GM18861 (cell line): Measurements from ENCODE around the gene ZNRF1.

ENCODE experiments used
- ATAC-seq: cut with Tn5 transposase; IDR thresholded peaks from one replicate; pipeline ENCODE4 v1.9.1; 2021; ENCODE audit not compliant: unreplicated experiment

Gene ZNRF1

DNA sequence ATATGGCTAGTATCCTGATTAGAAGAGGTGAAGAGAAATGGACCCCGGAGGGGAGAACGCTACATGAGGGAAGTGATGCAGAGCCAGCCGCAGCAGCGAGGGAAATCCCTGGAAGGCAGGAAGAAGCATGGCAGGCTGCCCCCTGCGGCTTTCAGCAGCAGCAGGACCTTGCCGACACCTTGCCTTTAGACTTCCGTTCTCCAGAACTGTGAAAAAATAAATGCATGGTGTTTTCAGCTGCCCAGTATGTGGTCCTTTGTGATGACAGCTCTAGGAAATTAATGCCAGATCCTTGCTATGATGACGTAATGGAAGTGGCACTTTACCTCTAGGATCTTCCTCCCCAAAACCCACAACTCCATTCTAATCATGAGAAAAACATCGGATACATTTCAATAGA is 139.8 kb downstream of the ZNRF1 start:
- ATAC-seq = no peak

DNA sequence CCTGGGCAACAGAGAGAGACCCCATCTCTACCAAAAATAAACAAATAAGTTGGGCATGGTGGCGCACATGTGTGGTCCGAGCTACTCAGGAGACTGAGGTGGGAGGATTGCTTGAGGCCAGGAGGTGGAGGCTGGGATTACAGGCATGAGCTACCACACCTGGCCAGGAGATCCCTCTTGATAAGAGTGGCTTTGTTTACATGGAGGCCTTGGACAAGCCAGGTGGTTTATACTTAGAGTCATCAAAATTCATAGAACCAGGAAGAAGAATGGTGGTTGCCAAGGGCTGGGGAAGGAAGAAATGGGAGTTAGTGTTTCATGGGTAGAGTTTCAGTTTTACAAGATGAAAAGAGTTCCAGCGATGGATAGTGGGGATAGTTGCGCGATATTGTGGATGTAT is 140.7 kb downstream of the ZNRF1 start:
- ATAC-seq = no peak

DNA sequence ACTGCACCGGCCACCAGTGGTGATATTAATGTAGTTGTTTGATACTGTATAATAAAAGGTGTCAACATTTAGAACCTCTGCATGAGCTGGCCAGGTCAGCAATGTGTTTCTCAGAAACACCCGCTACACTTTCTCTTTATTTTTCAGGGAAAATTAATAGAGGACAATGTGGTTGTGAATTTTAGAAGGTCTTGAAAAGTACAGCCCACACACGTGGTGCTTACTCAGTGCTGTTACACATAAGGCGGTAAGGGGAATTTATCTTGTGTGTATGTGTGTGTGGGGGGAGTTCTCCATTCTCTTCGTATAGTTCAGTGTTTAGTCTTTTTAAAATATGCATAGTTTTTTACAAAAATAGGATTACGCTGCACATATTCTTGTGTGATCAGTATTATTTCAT is 145.1 kb downstream of the ZNRF1 start:
- ATAC-seq = no peak

DNA sequence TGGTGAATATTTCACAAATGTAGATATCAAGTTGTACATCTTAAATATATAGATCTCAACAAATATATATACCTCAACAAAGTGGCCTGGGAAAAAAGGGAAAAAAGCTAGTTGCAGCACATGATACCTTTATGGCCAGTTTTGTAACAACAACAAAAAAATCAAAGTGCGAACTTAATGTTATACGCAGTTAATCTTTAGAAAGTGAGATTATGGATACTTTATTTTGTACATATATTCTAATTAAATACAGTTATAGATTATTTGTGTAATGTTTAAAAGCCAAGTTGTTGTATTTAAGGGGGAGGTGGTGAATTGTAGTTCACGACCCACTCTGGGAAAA is 149.1 kb downstream of the ZNRF1 start:
- ATAC-seq = no peak

DNA sequence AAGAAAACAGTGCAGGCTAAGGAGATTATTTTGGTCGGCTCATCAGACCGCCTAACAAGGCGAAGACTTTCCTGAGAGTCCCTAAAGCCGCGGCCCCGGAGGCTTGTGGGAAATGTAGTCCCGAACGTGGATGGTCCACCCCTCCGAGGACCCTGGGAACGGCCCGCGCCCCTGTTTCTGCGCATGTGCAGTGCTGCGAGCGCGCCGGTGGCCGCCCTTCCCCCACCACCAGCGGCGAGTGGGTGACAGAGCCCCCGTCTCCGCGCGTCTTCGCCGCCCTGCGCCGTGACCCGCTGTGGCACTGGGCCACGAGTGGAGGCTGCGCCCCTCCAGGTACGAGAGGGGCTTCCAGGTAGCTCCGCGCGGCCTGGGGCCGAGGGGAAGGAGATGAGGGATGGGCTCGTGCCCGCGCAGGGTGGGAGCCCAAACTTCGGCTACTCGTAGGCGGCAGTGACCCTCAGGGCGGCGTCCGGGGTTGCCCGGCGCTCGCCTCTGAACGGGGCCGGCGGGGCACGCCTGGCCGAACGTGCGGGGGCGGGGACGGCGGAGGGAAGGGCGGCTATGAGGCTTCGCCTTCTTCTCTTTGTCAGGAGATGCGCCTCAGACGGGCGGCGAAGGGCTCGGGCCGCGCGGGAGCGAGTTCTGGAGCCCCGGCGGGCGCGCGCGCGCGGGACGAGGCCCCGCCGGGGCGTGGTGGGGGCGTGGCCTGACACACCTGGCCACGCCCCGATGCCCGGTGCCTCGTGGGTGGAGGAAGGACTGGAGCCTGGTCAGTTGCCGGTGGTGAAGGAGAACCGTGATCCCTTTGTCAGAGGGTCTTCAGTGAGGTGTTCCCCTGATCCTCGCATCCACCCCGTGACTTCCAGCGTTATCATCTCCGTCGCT is 149.7 kb downstream of the ZNRF1 start, which contains the start of gene ZFP1:
TSS of gene ZFP1 (plus strand) at position 214 of the 885 bp plus-strand sequence. CDS start 4,428 bp downstream, outside the sequence.
- peak; percentile 70 for ATAC-seq

DNA sequence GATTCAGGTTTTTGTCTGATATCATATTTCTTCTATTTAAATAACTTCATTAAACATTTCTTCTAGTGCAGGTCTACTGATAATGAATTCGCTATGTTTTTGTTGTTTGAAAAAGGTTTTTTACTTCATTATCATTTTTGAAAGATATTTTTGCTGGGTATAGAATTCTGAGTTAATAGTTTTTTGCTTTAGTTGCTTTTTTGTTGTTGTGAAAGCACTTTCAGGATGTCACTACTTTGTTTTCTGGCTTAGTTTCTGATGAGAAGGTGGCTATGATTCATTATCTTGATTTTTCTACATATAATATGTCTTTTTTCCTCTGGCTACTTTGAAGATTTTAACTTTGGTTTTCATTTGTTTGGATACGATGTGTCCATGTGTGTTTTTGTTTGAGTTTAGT is 153.0 kb downstream of the ZNRF1 start:
- no peak for ATAC-seq

DNA sequence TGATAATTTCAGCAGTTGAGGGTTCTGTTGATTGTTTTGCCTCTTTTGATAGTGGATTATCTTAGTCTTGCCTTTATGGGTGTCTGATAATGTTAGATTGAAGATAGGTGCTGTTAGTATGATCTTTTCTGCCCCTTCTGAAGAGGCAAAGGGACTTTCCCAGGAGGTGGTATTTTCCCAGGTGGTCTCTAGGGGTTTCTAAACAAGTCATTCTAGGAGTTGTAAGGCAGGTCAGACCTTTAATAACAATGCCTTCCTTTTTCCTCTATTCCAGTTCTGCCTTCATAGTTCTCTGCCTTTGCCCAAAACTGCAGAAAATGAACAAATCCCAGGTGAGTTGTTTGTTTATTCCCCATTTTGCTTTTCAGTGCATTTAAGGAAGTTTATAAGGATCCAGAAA is 153.8 kb downstream of the ZNRF1 start:
- no peak for ATAC-seq

DNA sequence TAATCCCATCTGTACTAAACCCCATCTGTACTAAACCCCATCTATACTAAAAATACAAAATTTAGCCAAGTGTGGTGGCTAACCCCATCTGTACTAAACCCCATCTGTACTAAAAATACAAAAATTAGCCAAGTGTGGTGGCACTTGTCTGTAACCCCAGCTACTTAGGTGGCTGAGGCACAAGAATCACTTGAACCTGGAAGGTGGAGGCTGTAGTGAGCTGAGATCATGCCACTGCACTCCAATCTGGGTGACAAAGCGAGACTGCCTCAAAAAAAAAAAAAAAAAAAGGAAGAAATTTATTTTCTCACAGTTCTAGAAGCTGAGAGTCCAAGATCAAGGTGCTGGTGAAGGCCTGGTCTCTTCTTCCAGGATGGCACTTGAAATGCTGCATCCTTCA is 161.6 kb downstream of the ZNRF1 start:
- ATAC-seq = no peak
